NT2/D1 (cell line): ENCODE data around the gene SNCG.
"Not testable (repeated sequence)": the region's sequence is repeated elsewhere in the genome, so short reads cannot be mapped to it uniquely, and the experiment has no call there.

Experiments used
- YY1 ChIP-seq: IDR thresholded peaks from 2 replicates; pipeline ENCODE4 v1.6.1; 2011; ENCODE audit not compliant: insufficient read length, insufficient read depth
- ZNF274 ChIP-seq: IDR thresholded peaks from 2 replicates; pipeline ENCODE4 v1.6.1; 2011; ENCODE audit warnings: mild to moderate bottlenecking, low read depth, low read length

DNA sequence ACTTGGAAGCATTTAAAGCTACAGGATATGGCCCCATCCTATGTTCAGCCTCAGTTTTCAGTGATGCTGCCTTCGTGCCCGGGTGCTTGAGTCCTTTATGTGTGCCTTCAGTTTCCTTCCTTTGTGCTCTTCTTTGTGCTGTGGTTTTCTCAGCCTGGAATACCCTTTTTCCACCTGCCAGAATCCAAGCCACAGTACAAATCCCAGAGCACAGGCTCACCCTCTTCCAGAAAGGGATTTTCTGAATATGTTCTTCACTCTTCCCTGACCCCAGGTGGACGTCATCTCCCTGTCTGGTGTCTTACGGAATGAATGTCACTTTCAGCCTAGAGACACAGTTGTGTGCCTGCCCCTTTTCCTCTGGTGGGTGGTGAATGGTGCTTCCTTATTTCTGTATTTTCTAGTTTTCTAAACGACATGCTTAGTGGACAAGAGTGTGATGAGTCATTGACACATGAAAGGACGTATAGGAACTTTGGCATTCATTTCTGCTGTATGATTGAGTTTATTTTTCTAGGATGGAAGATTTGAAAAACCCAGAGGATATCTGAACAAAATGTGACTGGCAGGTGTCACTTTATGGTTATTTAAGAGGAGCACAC, 41.5 kb downstream of the SNCG start:
- TF ChIP-seq ZNF274, YY1: not testable (repeated sequence)
